OCI-LY1 (cell line): ENCODE measurements around the gene POLR1A.

ENCODE experiments used
- EZH2 ChIP-seq: fragments of 200-600 bp; sonication (generic), shearing (Covaris generic); IDR thresholded peaks from 2 replicates; pipeline ENCODE4 v1.8.0; 2017; ENCODE audit warnings: borderline replicate concordance, mixed run types, mild to moderate bottlenecking, antibody characterized with exemption, low read length, moderate library complexity, mixed read lengths
- TF ChIP-seq, protein P1 (sequence below): fragments of 200-600 bp; sonication (generic), shearing (Covaris generic); IDR thresholded peaks from 2 replicates; pipeline ENCODE4 v1.5.1; 2017; ENCODE audit warnings: mild to moderate bottlenecking, antibody characterized with exemption, low read length, moderate library complexity, mixed read lengths

DNA sequence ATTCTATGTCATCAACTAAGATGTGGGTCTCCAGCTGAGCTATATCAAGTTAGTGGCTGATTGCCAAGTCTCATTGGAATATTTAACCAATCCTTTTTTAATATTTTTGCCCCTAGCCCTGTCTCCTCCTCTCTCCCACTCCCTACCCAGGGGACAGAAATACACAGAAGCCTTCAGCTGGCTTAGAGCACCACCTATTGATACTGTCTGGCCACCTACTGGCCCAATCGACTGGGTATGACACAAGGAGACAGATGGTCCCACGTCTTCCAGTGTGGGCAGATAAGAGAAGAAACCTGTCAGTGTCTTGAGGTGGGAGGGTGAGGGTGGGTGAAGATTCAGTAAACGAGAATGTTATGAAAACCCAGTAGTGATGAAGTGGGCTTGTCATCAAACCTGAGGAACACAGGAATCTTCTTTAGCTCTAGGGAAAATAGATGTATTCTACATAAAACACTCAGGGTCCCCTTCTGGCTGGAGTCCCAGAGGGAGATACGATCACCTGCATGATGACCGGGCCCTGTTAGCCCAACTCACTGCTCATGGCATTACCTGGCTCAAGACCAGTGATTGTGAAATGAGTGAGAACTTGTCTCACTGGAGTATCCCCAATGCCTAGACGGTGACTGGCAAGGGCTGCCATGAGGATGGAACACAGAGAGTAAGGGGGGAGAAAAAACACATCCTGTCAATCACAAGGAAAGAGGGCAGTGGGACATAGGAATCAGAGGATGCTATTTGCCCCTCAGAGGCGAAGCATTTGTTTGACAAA, 26.7 kb downstream of the POLR1A start:
- TF ChIP-seq EZH2 = no peak
- TF ChIP-seq, protein P1, sequence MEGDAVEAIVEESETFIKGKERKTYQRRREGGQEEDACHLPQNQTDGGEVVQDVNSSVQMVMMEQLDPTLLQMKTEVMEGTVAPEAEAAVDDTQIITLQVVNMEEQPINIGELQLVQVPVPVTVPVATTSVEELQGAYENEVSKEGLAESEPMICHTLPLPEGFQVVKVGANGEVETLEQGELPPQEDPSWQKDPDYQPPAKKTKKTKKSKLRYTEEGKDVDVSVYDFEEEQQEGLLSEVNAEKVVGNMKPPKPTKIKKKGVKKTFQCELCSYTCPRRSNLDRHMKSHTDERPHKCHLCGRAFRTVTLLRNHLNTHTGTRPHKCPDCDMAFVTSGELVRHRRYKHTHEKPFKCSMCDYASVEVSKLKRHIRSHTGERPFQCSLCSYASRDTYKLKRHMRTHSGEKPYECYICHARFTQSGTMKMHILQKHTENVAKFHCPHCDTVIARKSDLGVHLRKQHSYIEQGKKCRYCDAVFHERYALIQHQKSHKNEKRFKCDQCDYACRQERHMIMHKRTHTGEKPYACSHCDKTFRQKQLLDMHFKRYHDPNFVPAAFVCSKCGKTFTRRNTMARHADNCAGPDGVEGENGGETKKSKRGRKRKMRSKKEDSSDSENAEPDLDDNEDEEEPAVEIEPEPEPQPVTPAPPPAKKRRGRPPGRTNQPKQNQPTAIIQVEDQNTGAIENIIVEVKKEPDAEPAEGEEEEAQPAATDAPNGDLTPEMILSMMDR = peak; percentile 65
